NCI-H1694 (cell line): Measurements from ENCODE around the gene HRG.

Experiments
- DNase-seq: peaks from one replicate; lab custom pipeline; 2025; lab: John Stamatoyannopoulos, UW

Gene HRG

GRCh38 chr3:186638259-186638658 lies 27.6 kb upstream of the HRG start:
- DNase-seq: no peak

DNA sequence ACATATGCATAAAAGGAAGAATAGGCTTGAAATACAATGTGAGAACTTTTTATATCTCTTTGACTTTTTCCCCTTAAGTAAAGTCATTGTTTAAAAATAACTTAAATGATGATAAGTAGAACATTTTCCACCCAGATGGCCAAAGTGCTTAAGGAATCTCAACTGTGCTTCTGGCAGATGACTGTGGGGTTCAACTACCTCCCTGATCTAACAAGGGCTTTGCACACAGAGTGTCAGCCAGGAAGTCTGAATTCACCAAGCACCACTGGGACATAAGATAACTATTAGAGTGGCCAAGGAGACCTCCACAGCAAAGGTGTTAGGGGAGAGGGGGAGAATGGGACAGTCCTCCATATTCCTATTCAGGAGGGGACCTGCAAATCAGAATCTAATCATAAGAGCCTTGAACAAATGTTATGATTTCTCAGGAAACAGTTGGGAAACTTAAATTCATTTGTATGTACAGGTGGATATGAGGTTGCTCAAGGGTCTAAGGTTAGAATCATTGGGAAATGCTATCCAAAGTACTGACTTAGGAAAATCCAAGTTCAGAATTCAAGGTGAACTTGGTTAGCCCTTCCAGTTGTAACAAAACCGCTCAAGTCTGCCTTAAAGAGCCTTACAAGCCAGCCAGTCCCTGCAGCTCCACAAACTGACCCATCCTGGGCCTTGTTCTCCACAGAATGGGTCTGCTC lies 25.9 kb upstream of the HRG start, which contains the start of gene FETUB:
Gene FETUB (plus strand): TSS at position 622 of the 695 bp plus-strand sequence. CDS start 62 bp downstream, at position 684.
- no peak for DNase-seq

GRCh38 chr3:186640473-186640818 lies 25.4 kb upstream of the HRG start:
- no peak for DNase-seq

- no peak for DNase-seq
Observed at GRCh38 chr3:186640929-186641328, 24.9 kb upstream of the HRG start.

DNA sequence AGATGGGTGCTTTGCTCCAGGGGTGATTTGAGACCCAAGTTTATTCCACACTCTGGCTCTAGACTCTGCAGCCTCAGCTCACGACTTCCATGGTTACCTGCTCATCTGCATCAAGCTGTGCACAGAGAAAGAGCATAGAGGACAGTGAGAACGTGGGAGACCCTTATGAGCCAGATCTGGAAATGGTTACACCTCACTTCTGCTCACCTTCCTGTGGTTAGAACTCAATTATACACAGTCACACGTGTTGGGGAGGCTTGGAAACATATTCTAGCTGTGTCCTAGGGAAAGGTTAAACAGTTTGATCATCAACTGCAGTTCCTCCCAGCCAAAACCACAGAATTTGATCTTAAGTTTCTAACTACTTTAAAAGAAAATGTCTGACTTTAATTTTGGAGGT lies 23.8 kb upstream of the HRG start:
- no peak for DNase-seq

DNA sequence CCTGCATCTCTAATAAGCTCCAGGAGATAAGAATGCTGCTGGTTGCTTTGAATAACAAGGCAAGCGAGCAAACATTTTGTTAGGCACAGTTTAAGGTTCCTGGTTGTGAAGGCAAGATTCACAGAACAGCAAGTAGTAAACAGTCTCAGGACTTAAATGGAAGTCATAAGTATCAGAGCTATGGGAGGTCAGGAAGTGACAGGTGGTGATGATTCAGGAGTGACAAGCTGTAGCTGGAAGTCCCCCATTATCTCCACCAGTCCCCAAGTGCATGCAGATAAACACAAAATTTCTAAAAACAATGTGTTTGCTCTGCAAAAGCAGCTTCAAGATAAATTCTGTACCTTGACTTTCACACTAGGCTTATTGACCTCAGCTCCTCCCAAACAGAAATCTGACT lies 22.3 kb upstream of the HRG start:
- DNase-seq: no peak

- no peak for DNase-seq
Observed at GRCh38 chr3:186644683-186645082, 21.1 kb upstream of the HRG start.

GRCh38 chr3:186646106-186646505 lies 19.7 kb upstream of the HRG start:
- no peak for DNase-seq

DNA sequence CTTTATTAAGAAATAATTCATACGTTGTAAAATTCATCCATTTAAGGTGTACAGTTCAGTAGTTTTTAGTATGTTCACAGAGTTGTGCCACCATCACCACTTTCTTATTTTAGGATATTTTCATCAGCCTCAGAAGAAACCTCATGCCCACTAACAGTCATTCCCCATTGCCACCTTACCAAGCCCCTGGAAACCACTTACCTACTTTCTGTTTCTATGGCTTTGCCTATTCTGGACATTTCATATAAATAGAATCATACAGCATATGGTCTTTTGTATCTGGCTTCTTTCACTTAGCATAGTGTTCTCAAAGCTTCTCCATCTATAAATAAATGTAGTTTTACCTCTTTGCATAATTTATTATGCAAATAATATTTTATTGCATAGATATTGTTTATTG lies 19.0 kb upstream of the HRG start:
- DNase-seq: no peak

DNA sequence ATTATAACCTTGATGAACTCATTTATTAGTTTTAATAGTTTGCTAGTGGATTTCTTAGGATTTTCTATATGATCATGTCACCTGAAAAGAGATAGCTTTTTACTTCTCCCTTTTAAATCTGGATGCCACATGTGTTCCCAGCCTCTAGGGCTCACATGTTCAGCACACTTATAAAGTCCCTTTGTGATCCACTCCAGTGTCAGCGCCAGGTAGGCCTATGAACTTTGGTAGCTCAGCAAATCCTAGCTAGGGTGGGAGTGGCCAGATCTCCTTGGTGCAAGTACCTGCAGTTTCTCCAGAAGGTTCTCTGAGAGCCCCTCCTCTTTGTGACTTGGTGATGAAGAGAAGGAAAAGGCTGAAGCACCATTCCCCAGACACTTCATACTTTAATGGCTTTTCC lies 17.0 kb upstream of the HRG start:
- DNase-seq: no peak

DNA sequence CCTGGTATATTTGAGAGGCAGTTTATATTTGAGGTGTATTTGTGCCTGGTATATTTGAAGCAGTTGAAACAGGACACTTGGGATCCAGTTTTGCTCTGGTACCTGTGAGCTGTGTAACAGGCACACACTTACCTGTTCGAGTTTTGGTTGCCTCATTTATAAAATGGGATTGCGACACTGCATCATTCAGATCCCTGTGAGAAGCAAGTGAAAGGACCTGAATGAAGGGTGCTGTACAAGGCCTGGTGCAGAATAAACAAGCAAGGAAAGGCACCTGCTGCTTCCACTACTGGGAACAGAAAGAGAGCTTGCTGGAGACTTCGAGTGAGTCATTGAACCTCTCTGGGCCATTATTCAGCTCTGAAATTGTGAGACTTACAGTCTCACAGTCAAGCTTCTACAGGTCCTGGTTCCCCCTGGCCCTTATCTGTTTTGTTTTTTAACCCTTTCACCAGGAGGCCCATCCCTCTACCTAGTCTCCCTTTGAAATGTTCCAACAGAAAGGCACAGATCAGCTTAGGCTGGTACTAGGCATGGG lies 14.1 kb upstream of the HRG start:
- no peak for DNase-seq

DNA sequence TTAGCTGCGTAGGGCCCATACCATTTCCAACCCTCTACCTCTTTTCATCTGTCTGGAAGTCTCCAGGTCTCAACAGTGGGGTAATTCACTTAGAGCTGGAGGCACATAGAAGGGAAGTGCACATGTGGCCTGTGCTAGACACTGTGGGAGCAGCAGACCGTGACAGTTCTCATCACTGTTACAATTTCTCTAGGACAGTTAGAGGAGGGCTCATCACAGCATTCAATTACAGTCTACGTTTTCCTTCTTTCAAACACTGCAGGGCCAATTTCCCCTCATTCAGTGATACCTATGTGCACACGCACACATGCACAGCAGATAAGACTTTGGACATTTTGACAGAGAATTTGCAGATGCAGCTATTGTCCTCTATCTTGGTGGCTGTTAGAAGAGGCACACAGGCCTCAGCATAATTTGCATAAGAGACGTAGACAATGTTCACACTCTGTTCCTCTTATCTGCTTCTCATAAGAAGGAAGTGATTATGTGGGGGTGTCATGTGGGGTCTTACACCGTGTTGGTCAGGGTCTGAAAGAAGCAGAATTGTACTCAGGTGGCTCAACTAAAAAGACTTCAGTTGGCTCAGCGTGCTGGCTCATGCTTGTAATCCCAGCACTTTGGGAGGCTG lies 12.6 kb upstream of the HRG start:
- DNase-seq: no peak

GRCh38 chr3:186653984-186654383 lies 11.8 kb upstream of the HRG start:
- no peak for DNase-seq

- no peak for DNase-seq
Observed at GRCh38 chr3:186663361-186664118, 2.3 kb upstream of the HRG start.

- no peak for DNase-seq
Observed at GRCh38 chr3:186664119-186664495, 1.7 kb upstream of the HRG start.

GRCh38 chr3:186664506-186664905 lies 1.3 kb upstream of the HRG start:
- no peak for DNase-seq

DNA sequence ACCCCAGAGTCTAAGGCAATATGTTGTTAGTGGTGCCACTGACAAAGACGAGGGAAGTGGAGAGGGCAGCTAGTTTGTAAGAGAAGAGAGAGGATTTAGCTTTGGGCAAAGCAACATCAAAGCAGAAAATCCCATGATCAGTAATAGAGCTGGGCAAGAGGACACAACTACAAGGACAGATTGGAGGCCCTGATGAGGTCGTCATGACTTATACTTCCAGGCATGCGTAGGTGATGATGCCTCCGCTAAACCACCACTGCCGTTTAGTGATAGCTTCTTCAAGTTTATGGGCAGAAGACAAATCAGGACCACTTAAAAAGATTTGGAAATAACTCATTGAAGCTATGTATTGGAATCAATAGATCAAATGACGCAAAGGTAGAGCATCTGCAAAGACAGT lies 2.6 kb downstream of the HRG start:
- no peak for DNase-seq

GRCh38 chr3:186669378-186670084 lies 3.7 kb downstream of the HRG start:
- DNase-seq: no peak

- no peak for DNase-seq
Observed at GRCh38 chr3:186670155-186670554, 4.3 kb downstream of the HRG start.

DNA sequence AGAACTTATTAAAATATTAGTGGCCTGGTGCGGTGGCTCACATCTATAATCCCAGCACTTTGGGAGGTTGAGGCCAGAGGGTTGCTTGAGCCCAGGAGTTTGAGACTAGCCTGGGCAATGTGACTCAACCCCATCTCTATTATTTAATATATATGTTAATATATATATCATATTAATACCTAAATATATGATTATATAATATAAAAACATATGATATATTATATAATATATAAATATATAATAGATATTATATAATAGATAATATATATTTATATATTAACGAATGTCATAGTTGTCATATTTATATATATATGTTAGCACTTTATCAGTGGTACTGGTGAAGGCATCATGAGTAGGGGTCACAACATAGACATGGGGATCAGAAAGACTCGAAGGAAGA lies 5.2 kb downstream of the HRG start:
- no peak for DNase-seq

- DNase-seq: no peak
Observed at GRCh38 chr3:186678604-186679003, 12.8 kb downstream of the HRG start.

GRCh38 chr3:186679151-186679550 lies 13.3 kb downstream of the HRG start:
- DNase-seq: no peak
